Bone marrow (tissue), 2 donors: ENCODE measurements around the gene LRRC47.
"Not testable (repeated sequence)": the region's sequence is repeated elsewhere in the genome, so short reads cannot be mapped to it uniquely, and the experiment has no call there.

Source experiments
- DNase-seq, 2 donors: peaks; one replicate each; lab custom pipeline; 2025; lab: John Stamatoyannopoulos, UW

Gene LRRC47

DNA sequence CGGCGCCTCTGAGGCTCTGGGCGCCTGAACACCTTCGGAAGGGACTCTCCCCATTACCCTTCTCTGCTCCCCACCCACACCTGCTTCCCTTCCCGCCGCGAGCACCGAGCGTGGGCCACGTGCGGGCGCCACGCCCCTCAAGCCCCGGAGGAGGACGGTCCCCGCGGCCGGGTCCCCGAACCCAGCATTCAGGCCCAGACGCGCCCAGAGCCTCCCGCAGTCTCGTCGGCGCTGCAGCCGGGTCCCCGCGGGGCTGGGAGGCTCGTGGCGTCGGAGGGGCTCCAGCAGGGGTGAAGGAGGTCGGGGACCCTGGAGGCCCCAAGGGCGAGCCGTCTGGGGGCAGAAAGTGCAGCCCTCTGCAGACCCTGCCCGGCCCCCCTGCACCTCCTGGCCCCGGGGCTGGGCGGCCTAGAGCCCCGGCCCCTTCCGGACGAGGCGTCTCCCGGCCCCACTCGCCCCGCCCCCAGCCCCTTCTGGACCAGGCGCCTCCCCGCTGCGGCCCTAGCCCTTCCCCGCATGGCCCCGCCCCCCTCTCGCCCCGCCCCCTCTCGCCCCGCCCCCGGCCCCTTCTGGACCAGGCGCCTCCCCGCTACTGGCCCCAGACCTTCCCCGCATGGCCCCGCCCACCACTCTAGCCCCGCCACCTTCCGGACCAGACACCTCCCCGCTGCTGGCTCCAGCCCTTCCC, 24.1 kb downstream of the LRRC47 start:
- peak; percentile 61 to 64 for DNase-seq

DNA sequence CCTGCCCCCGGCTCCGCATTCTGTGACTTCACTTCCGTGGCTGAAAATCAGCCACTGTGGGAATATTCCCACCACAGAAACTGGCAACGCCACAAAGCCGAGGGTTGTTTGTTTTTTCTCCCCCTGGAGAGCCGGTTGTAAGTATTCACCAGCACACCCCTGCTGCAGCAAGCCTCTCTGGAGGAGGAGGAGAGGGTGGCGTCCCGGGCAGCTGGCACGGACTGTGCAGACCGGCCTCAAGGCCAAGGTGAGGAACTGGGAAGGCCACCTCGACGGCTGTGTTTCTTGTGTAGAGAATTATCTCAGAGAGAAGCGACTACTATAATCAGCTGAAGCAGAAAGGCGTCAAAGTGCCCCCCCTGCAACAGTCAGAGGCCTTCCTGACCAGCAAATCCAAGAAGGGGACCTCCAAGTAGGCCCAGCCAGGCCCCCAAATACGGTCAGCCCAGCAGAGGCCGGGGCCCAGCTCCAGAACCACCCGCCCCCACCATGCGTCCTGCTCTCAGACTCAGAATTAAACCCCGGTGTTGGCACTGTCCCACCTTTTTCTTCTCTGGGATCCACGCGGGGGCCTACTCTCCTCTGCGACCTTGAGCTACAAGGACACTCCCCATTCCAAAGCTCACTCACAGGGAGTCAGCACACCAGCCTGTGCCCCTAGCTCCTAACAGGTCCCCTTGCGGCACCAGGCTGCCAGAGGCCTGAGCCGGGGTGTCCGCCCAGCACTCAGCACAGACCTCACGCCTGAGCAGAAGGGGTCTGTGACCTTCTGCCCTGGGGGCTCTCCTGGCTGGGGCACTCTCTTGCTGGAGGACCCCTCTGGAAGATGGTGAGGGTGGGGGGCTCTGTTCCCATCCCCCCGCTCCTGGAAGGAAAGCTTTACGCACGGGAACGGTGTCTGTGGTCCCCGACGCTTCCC, 24.9 kb downstream of the LRRC47 start:
- DNase-seq: no peak

GRCh38 chr1:3770047-3770765, 26.1 kb downstream of the LRRC47 start:
- DNase-seq: no peak

DNA sequence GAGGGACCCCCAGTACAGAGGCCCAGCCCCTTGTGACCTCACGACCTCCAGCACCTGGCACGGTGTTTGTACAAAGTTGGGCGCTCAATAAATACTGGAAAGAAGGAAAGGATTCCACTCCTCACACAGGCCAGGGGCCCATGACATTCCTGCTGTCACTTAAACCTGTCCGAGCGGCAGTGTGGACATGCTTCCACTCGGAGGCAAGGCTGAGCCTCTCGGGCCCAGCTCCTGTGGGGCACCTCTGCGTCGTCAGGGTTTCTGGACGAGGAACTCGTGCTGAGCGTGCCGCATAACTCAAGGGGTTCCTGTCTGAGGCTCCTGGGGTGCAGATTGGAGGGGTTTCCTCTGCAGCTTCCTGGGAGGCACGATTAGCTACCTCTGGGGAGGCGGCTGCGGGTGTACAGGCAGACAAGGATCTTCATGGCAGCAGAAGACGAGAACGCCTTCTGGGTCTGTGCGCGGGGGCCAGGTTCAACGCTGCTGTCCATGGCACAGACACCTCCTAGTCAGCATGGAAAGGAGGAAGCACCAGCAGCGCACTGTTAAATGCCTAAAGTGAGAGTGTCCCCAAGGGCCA, 27.4 kb downstream of the LRRC47 start:
- DNase-seq: no peak

GRCh38 chr1:3767328-3767925, 28.9 kb downstream of the LRRC47 start:
- DNase-seq: no peak

GRCh38 chr1:3763351-3764125, 32.8 kb downstream of the LRRC47 start:
- DNase-seq: no peak

- DNase-seq: no peak
Observed at GRCh38 chr1:3762873-3763228, 33.4 kb downstream of the LRRC47 start.

DNA sequence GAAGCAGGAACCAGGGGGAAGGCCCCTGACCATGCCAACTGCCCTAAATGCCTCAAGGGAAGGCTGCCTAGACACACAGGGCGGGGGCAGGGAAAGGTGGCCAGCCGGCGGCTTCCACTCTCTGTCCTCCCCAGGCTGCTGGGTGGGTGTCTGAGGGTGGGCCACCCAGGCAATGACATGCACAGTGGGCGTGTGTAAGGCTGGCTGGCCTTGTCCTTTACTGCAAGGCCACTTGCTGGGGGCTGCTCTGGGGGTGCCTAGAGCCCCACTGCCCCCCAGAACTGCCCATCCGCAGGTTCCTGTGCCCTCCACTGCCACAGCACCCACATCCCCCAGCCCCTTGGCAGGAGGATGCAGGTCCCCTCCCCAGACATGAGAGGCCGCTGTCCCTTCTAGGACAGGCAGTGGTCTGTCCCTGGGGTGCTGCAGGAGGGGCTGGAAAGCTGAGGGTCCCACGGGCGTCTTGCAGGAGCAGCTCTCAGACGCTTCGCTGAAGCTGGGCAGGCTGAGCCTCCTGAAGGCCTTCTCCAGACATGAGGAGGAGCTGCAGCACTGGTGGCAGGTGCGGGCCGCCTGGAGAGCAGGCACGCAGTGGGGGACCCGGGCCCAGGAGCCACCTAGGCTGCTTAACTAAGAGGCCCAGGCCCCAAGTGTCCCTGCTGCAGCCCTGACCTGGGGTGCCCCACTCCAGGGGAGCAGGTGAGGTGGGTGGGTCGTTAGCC, 34.0 kb downstream of the LRRC47 start:
- DNase-seq: no peak

GRCh38 chr1:3761296-3762010, 34.8 kb downstream of the LRRC47 start:
- no peak for DNase-seq

DNA sequence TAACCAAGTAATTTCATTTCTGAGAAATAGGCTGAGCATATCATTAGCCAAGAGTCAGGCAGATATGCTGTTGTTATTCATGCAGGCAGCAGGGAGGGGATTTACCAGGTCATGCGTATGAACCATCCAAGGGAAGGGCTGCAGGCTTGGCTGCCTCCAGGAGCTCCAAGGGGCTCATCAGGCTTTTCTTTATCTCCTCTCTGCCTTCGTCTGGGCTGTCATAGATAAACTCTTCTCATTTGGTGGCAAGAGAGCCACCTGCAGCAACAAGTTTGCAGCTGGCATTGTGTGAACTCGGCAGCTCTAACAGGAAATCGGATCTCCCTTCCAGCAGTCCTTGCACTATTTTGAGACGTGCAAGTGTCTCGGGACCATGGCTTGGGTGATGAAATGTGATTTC, 36.5 kb downstream of the LRRC47 start:
- DNase-seq: no peak

- no peak for DNase-seq
Observed at GRCh38 chr1:3759164-3759563, 37.1 kb downstream of the LRRC47 start.

- no peak for DNase-seq
Observed at GRCh38 chr1:3756394-3756793, 39.9 kb downstream of the LRRC47 start.

- DNase-seq: no peak
Observed at GRCh38 chr1:3753656-3754454, 42.4 kb downstream of the LRRC47 start.

GRCh38 chr1:3752400-3752945, 43.8 kb downstream of the LRRC47 start, which contains the start of gene CCDC27:
TSS of gene CCDC27 (plus strand) at chr1:3752450. CDS start at chr1:3752482, 32 bp downstream.
- DNase-seq: no peak

GRCh38 chr1:3750741-3751140, 45.6 kb downstream of the LRRC47 start:
- DNase-seq: no peak

- DNase-seq: no peak
Observed at GRCh38 chr1:3749512-3749911, 46.8 kb downstream of the LRRC47 start.

DNA sequence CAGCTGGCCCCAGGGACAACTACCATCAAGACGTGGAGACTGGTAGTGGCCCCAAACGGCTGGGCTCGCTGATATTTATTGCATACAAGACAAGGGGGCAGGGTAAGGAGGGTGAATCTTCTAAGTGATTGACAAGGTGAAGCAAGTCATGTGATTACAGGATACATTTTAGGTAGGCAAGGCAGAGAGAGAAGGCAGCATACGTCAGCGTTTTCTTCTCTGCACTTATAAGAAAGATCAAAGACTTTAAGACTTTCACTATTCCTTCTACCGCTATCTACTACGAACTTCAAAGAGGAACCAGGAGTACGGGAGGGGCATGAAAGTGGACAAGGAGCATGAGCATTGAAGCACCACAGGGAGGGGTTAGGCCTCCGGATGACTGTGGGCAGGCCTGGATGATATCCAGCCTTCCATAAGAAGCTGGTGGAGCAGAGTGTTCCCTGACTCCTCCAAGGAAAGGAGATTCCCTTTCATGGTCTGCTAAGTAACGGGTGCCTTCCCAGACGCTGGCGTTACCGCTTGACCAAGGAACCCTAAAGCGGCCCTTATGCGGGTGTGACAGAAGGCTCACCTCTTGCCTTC, 47.9 kb downstream of the LRRC47 start:
- DNase-seq: not testable (repeated sequence)

- DNase-seq: no peak
Observed at GRCh38 chr1:3747903-3748302, 48.4 kb downstream of the LRRC47 start.
